ENCODE data around the gene TMEM158. TPM values are rescaled to one million over a fixed set of nuclear protein-coding genes. Genes with fewer than 3 reads are reported as not detected.

The TMEM158 gene
- total RNA-seq, 1 experiment from 2014 or later, result 7.3 TPM

DNA sequence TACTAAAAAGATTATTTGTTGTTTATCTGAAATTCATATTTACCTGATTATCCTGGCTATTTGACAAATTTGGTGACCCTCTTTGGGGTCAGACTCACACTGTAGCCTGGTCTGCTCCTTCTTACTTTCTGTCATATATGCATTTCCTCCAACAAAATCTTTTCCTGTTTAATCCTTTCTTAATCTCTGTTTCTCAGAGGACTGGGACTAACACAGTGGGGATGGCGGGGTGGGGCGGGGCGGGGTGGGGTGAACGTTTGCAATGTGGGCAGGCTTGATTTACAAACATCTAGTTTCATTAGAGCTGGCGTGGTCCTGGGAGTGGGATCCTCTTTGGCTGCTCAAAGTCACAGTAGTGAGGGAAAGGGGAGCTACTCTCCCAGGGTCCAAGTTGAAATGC, 44.6 kb downstream of the TMEM158 start:
- TF ChIP-seq POLR2AphosphoS5 (IDR thresholded peaks at IDR 0.05; ENCODE audit: low read depth, low read length) (no peak), REST (IDR thresholded peaks at IDR 0.05; ENCODE audit: insufficient read depth in 1 of 2, low read depth in 2 of 2, low read length in 1 of 2) (no peak)
- TF ChIP-seq, protein P1, sequence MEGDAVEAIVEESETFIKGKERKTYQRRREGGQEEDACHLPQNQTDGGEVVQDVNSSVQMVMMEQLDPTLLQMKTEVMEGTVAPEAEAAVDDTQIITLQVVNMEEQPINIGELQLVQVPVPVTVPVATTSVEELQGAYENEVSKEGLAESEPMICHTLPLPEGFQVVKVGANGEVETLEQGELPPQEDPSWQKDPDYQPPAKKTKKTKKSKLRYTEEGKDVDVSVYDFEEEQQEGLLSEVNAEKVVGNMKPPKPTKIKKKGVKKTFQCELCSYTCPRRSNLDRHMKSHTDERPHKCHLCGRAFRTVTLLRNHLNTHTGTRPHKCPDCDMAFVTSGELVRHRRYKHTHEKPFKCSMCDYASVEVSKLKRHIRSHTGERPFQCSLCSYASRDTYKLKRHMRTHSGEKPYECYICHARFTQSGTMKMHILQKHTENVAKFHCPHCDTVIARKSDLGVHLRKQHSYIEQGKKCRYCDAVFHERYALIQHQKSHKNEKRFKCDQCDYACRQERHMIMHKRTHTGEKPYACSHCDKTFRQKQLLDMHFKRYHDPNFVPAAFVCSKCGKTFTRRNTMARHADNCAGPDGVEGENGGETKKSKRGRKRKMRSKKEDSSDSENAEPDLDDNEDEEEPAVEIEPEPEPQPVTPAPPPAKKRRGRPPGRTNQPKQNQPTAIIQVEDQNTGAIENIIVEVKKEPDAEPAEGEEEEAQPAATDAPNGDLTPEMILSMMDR (IDR thresholded peaks at IDR 0.05), result no peak
- Histone ChIP-seq H3K27me3 (ENCODE audit: control insufficient read depth, insufficient read depth, low read length) (no peaks in the 10 kb centered on the region), H3K4me1 (ENCODE audit: control insufficient read depth, insufficient read depth, low read length) (peaks cover 10% of the 10 kb centered on the region), H3K4me3 (ENCODE audit: low read depth in 2 of 2, low read length in 2 of 2) (no peak overlapping the region), H3K9me3 (ENCODE audit: control insufficient read depth, insufficient read depth, low read depth, low read length) (no peaks in the 10 kb centered on the region), H3K27ac (ENCODE audit: low read length) (no peak overlapping the region), H3K36me3 (ENCODE audit: control insufficient read depth, insufficient read depth, low read length) (no peaks in the 10 kb centered on the region)
- intact Hi-C loops (cut with micrococcal nuclease; ENCODE audit: unreplicated experiment), result no loop called here
- ChIA-PET POLR2A (no interaction called here), CTCF (no interaction called here)
- ATAC-seq, result no peak
- no peak for DNase-seq (ENCODE audit: low read depth, low spot score)
- in situ Hi-C loops (cut with HindIII; ENCODE audit: low pct_unique_long_range_greater_than_20kb, low sequenced_read_pairs), result no loop called here
- BruUV-seq (replicated peaks), result no TSS peak

GRCh38 chr3:45180899-45181298, 45.2 kb downstream of the TMEM158 start:
- no peak for DNase-seq (ENCODE audit: low read depth, low spot score)
- ATAC-seq, result no peak
- no peaks in the 10 kb centered on the region for H3K27me3 ChIP-seq (ENCODE audit: control insufficient read depth, insufficient read depth, low read length)
- intact Hi-C loops (cut with micrococcal nuclease; ENCODE audit: unreplicated experiment), result no loop called here
- H3K4me1 ChIP-seq (ENCODE audit: control insufficient read depth, insufficient read depth, low read length), result peaks cover 10% of the 10 kb centered on the region
- H3K27ac ChIP-seq (ENCODE audit: low read length), result no peak overlapping the region
- ChIA-PET CTCF (no interaction called here), POLR2A (no interaction called here)
- BruUV-seq (replicated peaks), result no TSS peak
- in situ Hi-C loops (cut with HindIII; ENCODE audit: low pct_unique_long_range_greater_than_20kb, low sequenced_read_pairs), result no loop called here
- H3K36me3 ChIP-seq (ENCODE audit: control insufficient read depth, insufficient read depth, low read length), result no peaks in the 10 kb centered on the region
- no peak overlapping the region for H3K4me3 ChIP-seq (ENCODE audit: low read depth in 2 of 2, low read length in 2 of 2)
- TF ChIP-seq SIN3A (IDR thresholded peaks at IDR 0.05; ENCODE audit: borderline replicate concordance, insufficient read depth, low read depth, low read length) (no peak), TCF7L2 (IDR thresholded peaks at IDR 0.05; ENCODE audit: low read depth, low read length) (no peak), POLR2AphosphoS5 (IDR thresholded peaks at IDR 0.05; ENCODE audit: low read depth, low read length) (no peak), REST (IDR thresholded peaks at IDR 0.05; ENCODE audit: insufficient read depth in 1 of 2, low read depth in 2 of 2, low read length in 1 of 2) (no peak)
- TF ChIP-seq, protein P1 (IDR thresholded peaks at IDR 0.05), result no peak
- no peaks in the 10 kb centered on the region for H3K9me3 ChIP-seq (ENCODE audit: control insufficient read depth, insufficient read depth, low read depth, low read length)

Data from Panc1 (cell line).